Sciatic nerve (tissue), 2 donors: ENCODE measurements around the gene CTDNEP1. TPM values are rescaled to one million over a fixed set of nuclear protein-coding genes. Genes with fewer than 3 reads are reported as not detected.
A peak's percentile ranks its signal among the peaks of the same experiment; 100 is the strongest.

Source experiments
- ATAC-seq: fragments of 200-7000 bp; cut with Tn5 transposase; one replicate; pipeline ENCODE4 v1.9.1; 2020; ENCODE audit warnings: mild to moderate bottlenecking, moderate library complexity
- DNase-seq: peaks from one replicate; pipeline ENCODE4 v3.0.0-alpha.2; 2020; ENCODE audit warnings: low spot score
- intact Hi-C: fragments of 100-400 bp; cut with DNase I; formaldehyde crosslinking; loops from one replicate; pipeline ENCODE4 v1.14.2; 2022
- total RNA-seq: library from RNA; stranded (reverse); fragmentation: NEBNext Ultra II Directional; extraction: Animal tissue kit (Norgen Biotek cat#: 25700); gene quantifications from one replicate; pipeline ENCODE4 v1.2.1, GENCODE V29; 2021
- donor health status: DM: no; HTN: no; CAD: no.
- donor health status: DM: no; HTN: no; CAD: no.

Gene CTDNEP1
- total RNA-seq, 1 donor from 2014 or later = 82.0 TPM

DNA sequence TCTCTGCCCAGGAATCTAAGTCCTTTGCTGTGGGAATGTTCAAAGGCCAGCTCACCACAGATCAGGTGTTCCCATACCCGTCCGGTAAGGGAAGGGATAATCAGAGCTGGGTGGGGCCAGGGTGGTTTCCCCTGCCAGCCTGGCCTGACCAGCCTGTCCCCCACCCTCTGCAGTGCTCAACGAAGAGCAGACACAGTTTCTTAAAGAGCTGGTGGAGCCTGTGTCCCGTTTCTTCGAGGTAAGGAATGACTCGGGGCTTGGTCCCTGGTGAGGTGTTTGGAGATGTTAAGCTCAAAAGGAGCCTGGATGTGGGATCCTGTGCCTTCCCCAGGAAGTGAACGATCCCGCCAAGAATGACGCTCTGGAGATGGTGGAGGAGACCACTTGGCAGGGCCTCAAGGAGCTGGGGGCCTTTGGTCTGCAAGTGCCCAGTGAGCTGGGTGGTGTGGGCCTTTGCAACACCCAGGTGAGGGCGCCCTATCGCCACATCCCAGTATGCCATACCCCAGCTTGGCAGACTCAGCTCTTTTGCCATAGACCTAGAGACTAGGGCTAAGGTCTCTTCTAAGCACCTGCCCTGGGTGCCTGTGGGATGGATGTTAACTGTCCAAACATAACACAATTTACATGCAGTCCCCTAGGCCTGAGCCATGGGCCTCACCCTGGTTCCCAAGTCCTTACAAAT, 30.8 kb downstream of the CTDNEP1 start:
- ATAC-seq (peak; percentile 6), DNase-seq (no peak)
- intact Hi-C loops = no loop called here

DNA sequence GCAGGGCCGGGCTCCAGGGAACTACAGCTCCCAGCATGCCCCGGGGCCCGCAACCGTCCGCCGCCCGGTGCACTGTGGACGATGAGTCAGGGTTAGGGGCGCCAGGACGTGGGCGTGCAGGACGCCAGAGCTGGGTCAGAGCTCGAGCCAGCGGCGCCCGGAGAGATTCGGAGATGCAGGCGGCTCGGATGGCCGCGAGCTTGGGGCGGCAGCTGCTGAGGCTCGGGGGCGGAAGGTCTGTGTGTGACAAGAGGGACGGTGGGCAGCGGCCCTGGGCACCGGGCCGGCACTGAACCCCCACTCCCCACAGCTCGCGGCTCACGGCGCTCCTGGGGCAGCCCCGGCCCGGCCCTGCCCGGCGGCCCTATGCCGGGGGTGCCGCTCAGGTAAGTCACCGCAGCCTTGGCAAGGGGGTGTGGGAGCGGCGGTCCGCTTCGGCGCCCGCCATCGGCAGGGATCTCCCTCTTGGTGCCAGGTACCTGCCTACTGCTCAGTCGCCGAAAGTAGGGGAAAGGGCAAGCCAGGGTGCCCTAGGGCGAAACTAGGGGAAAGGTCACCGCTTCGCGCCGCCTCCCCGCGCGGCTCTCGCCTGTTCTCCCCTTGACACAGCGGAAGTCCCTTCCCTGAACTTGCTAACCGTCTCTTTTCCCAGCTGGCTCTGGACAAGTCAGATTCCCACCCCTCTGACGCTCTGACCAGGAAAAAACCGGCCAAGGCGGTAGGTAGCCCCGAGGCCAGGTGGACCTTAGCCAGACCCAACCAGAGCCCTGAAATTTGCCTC, 31.5 kb downstream of the CTDNEP1 start, which contains the start of the genes ACADVL and DLG4:
ACADVL (plus strand) TSS at position 127 of the 781 bp plus-strand sequence; CDS start at position 174, 47 bp downstream.
DLG4 (minus strand) TSS at position 25 of the 781 bp plus-strand sequence.
- intact Hi-C loops = no loop called here
- peak; percentile 95 for DNase-seq
- ATAC-seq = peak; percentile 85

DNA sequence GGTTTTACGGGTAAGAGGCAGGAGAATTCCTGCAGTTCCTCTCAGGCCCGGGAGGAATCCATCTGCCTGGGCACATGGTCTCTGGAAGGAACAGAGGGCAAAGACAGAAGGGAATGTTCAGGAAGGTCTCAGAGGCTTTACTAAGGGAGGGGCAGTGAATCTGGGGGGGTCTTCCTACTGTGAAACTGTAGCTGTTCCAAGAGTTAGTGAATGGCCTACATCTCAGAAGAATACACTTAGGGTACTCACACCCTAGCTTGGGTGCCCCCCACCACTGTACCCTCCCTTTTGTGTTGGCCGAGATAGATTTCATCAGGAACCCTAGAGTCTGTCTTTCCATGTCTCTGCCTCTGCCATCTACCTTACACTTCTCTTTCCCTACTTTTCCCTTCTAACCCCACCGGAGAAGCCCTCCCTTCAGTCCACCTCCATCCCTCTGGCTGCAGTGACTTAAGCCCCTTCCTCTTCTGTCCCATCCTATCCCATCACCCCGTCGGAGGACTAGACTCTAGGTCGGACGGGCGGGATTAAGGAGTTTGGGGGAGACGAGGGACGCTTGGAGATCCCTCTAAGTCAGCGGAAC, 32.2 kb downstream of the CTDNEP1 start:
- DNase-seq = no peak
- intact Hi-C loops = no loop called here
- no peak for ATAC-seq

DNA sequence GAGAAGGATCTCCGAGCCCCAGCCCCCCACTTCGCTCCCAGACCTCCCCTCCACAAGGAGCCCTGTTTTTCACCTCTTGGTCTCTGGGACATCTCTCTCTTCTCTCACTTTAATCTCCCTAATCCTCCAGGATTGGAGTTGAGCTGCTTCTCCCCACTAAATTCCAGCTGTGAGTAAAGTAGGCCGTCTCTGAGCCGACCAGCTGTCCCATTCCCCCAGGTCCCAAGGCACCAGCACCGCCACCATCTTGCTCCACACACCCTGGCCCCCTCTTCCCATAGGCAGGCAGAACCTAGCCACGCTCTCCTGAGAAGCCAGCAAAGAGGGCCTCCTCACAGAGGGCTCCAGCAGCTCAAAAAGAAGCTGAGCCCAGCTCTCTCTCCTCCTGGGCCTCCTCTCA, 32.8 kb downstream of the CTDNEP1 start:
- no peak for DNase-seq
- no peak for ATAC-seq
- intact Hi-C loops = no loop called here

DNA sequence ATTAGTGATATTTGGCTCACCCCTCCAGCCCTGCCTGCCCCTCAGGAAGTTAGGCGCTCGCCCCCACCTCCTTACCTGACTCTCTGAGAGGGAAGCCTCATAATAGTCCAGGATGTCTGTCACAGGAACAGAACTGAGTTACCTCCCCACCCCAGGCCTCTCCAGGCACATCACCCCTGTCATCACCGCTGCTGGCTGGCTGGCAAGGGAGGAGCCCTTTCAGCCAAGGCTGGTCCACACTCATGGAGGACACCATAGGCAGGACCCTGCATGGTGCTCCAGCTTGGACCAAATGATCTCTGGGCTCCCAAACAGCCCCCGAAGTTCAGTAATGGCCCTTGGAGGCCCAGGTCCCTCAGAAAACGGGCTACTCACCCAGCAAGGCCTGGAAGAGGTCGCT, 33.4 kb downstream of the CTDNEP1 start:
- DNase-seq (no peak), ATAC-seq (no peak)
- intact Hi-C loops = no loop called here

DNA sequence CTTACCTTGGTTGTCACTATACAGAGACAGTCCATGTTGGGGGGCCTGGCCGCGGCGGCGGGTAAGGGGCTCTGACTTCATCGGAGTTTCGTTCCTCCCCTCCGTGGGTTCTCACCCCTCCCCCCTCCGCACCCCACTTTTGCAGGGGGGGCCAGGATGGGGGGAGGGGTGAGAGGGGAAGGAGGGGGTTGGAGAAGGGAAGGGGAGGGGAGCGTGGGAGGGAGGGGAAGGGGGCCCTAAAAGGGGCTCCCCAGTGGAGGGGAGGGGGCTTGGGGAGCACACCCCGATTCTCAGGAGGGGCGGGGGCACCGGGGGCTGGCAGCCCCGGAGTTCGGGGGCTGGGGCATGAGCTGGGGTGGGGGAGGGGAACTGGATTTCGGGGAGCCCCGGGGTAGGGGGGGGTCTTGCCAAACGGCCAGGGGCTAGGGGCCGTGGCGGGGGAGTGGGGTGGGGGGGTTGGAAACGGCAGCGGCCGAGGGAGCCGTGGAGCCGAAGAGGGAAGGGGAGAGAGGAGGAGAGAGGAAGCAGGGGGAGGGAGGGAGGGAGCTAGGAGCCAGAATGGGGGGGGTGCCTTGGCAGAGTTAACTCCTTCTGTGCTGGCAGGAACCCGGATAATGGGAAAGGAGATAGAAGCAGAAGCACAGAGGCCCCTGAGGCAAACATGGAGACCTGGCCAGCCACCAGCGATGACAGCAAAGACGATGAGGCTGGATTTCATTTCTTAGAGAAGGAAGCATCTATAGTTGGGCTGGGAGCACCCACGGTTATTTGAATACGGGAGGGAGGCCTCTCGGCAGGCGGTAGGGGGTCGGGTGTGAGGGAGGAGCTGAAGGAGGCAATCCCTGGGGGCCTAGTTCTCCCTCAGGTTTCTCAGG, 34.2 kb downstream of the CTDNEP1 start:
- intact Hi-C loops = no loop called here
- no peak for DNase-seq

DNA sequence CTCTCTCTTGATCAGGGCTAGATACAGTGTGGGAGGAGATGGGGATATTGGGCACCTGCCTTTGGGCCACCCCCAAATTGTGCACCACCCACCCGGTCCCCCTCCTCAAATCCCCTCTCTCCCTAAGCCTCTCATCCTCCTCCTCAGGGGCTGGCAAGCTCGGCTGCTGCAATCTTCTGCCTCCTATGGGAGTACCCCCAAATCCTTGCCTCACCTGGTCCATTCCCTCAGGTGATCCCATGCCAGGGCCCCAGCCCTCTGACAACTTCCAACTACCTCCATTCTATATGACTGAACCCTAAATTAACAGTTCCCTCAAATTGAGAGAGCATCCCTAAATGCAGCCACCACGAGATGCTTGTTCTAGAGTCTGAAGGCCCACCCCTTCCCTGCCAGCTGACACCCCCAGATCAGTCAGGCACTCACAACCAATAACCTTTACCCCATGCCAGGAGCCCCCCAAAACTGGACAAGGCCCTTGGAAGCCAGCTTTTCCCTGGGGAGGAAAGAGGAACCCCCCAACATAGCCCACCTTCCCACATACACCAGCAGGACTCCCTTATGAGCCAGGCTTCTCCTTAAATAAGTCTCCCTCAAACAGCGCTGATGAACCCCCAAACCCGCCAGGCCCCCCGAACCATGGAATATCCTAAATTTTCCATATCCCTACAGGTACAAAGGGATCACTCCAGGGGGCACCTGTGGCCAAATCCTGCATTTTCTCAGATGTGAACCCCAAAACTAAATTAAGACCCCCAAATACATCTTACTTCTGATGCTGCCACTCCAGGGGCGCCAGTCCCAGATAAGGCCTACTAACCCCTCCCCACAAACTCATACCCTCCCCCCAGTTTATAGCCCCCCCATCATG, 35.1 kb downstream of the CTDNEP1 start:
- intact Hi-C loops = no loop called here
- no peak for ATAC-seq
- no peak for DNase-seq

More for the DNA sequence above, 34.2 kb downstream of the CTDNEP1 start:
- ATAC-seq = no peak

DNA sequence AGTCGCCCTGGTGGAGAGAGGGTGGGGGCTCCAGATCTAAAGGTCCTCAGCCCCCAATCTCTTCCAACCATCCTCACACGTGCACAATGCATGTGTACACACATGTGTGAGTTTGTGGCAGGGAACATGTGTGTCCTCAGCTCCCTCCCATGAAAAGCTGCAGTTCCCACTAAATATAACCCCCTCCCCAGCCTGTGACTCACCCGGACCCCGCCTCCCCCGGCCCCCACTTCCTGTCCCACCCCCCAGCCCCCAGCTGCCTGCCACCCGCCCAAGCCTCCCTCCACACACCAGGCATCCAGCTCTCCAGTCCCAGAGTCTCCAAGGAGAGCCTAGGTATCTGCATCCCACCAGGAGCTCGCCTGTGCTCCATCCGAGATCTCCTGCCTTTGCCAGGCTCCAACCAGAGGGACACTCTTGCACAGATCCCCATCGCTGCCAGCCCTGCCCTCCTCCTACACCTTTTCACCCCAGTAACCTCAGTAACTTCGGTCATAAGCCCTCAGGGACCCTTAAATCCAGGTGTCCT, 35.8 kb downstream of the CTDNEP1 start:
- DNase-seq (no peak), ATAC-seq (no peak)
- intact Hi-C loops = no loop called here

DNA sequence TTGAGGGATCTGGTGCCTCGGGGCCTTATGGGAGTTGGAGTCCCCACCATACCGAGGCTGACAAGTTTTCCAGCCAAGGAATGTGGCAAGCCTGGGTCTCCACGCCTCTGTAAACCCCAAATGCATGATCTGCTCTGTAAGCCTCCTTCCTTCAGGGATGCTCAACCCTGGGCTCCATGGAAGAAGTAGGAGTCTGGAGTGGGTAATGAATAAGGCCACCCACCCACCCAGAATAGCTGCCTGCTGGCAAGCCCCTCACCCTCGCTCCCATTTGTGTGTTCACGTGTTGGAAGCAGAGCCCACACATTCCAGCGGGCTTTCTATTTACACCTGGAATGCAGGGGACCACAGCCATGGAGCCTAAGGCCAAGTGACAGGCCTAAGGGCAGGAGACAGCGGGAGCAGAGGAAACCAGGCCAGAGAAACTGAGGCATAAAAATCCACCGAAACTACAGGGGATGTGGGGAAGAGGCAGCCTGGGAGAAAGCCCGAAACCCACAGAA, 36.3 kb downstream of the CTDNEP1 start:
- ATAC-seq (no peak), DNase-seq (no peak)
- intact Hi-C loops = no loop called here

DNA sequence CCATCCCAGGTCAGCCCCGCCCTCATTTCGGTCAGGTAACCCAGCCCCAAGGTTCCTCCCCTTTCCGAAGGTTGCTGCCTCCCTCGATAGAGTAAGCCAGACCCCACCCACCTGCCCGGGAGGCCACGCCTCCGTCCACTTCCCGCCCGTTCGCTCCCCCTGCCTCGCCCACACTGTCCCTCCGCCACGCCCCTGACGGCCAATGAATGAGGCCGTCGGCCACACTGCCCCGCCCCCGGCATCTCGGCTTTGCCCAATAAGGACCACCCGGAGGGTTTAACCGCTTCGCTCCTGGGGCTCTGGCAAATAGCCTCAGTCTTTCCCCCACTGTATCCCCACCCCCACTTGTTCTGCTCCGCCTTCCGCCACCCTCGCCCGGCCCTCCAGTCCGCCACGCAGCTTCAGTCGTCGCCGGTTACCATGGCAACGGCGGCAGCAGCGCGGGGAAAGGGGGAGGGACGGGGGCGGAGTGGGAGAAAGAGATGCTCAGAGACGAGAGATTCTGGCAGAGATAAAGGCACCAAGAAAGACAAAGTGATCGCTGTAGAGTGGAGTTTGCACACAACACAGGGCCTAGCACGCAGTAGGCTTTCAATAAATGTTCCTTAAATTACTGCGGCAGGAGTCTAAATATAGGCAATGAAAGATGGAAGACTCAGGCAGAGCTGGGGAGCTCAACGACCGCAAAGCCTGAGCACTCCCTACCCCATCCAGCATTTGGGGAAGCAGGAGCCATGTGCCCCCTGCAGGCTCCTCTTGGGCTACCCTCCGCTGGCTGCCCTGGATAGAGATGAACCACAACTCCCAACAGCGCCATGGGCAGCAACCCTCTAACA, 37.0 kb downstream of the CTDNEP1 start:
- DNase-seq = peak; percentile 99
- peak; percentile 92 for ATAC-seq
- intact Hi-C loops = no loop called here

DNA sequence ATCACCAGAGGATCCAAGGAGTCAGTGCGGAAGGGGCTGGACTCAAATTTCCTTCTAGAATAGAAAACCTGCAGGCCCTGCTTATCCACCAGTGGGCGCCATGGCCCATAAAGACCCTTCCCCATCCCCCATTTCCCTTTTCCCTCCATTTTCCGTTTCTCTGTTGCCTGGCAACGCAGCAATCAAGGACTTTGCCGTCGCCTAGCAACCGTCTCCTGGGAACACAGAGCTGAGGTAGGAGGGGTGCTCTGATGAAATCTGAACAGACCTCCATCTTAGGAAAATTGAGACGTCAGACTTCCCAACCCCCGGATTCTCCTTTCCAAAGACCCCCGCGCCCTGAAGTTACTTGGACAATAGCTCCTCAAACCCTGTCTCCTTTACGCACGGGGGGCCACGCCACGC, 37.6 kb downstream of the CTDNEP1 start:
- peak; percentile 13 for ATAC-seq
- intact Hi-C loops = no loop called here
- no peak for DNase-seq

DNA sequence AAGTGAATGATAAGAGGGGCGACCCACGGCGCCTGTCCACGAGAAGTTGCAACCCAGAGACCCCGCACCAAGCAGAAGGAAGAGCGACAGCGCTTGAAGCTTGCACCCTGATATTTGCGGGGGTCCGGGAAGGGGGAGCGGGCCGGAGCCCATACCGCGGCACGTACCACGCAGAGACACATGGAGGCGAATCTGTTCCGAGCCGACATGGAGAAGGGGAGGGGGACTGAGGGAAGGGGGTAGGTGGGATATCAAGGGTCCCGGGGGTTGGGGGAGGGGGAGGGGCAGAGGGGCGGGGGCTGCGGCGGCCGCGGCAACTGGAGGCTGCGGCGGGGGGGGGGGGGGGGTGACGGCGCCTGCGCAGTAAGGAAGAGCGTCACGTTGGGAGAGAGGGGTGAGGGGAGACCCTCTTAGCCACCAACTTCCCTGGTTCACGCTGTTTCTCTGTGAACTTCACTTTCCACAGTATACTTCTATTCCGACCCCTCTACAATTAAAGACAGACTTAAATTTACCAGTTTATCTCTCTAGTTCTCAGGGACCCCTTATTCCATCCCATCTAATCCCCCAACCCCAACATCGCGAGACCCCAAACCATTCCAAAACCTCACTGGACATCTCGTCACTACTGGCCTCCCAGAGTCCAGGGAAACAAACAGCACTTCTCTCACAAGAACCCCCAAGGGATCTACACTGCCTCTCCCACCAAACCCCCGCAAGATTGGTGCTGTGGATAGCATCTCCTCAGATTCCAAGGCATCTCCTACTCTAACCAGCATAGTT, 39.9 kb downstream of the CTDNEP1 start:
- intact Hi-C loops = no loop called here
- no peak for ATAC-seq
- DNase-seq = no peak

DNA sequence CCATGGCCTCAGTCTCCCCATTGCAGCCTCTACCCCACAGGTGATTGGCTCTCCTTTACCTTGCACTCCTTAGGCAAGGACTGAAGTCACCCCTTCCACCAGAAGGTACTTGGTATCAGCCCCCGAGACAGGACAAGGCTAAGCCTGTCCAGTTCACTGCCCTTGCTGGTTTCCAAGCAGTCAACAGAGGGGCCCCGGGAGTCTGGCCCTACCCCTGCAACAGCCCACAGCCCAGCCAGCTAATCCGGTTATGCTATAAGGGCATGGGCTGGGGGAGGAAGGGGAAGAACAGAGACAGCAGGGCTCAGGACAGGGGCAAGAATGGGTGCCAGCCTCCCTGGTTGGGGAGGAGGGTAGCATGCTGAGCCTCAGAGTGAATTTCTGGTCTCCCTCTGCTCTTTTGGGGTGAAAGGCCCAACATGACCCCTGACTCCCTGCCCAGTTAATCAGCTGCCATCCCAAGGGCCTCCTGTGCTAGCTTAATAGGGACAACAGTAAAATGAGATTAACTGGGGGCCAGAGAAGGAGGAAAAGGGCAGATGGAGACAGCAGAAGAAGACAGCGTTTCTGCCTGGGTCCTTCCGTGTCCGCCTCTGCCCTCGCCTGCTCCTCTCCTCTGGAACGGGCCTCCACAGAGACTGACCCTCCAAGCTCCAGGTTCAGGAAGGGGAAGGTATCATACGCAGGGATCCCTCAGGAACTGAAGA, 42.6 kb downstream of the CTDNEP1 start:
- intact Hi-C loops = no loop called here
- ATAC-seq = no peak
- no peak for DNase-seq

DNA sequence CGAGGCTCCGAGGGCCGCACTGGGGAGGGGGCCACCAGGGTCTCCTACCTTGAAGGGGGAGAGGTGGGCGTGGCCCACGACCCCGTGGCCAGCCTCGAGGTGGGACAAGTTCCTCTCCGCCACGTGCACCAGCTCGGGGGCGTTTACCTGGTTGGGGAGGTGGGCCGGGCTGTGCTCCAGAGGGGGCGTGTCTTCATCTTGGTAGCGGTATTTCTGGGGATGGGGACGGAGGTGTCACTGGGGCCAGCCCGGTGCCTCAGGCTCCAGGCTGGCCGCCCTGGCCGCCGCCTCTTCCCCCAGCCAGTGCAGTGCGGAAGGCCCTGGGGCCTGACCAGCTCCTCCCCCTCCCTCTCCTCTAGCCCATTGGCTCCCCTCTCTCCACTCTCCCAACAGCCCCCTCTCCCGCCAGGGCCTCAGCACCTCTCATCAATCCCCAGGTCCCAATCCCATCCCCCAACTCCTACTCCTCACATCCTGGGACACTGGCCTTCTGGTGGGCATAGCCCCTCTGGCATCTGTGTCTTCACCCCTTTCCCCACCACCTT, 43.4 kb downstream of the CTDNEP1 start:
- no peak for DNase-seq
- intact Hi-C loops = no loop called here
- ATAC-seq = no peak
